KMS-11 (cell line): ENCODE measurements around the gene TMPRSS6.

Experiments
- H2AFZ ChIP-seq: fragments of 200-600 bp; sonication (generic); 2 replicates; pipeline ENCODE4 v1.6.1; 2016; ENCODE audit warnings: antibody characterized with exemption, mixed run types, low read depth
- H3K27ac ChIP-seq: fragments of 200-600 bp; sonication (generic); 2 replicates; pipeline ENCODE4 v1.6.1; 2016; ENCODE audit warnings: mild to moderate bottlenecking, mixed run types
- H3K27me3 ChIP-seq: fragments of 200-600 bp; sonication (generic); 2 replicates; pipeline ENCODE4 v1.6.1; 2017; ENCODE audit warnings: mild to moderate bottlenecking, low read depth, mixed run types, moderate library complexity; ENCODE audit not compliant: insufficient read depth
- H3K36me3 ChIP-seq: fragments of 200-600 bp; sonication (generic); 2 replicates; pipeline ENCODE4 v1.6.1; 2017; ENCODE audit warnings: mild to moderate bottlenecking, mixed run types; ENCODE audit not compliant: insufficient read depth
- H3K4me1 ChIP-seq: fragments of 200-600 bp; sonication (generic); 2 replicates; pipeline ENCODE4 v1.6.1; 2016; ENCODE audit warnings: mild to moderate bottlenecking, low read depth, mixed run types; ENCODE audit not compliant: poor library complexity, severe bottlenecking
- H3K4me2 ChIP-seq: fragments of 200-600 bp; sonication (generic); 2 replicates; pipeline ENCODE4 v1.7.0; 2016; ENCODE audit warnings: mild to moderate bottlenecking, mixed run types
- H3K4me3 ChIP-seq: fragments of 200-600 bp; sonication (generic); IDR thresholded peaks from 2 replicates; pipeline ENCODE4 v1.6.1; 2017; ENCODE audit warnings: low read depth, low read length, mixed read lengths; ENCODE audit not compliant: insufficient read depth
- H3K79me2 ChIP-seq: fragments of 200-600 bp; sonication (generic); 2 replicates; pipeline ENCODE4 v1.6.1; 2016; ENCODE audit warnings: low read depth, mixed run types; ENCODE audit not compliant: insufficient read depth
- H3K9ac ChIP-seq: fragments of 200-600 bp; sonication (generic); 2 replicates; pipeline ENCODE4 v1.6.1; 2016; ENCODE audit warnings: mild to moderate bottlenecking, mixed run types
- H4K20me1 ChIP-seq: fragments of 200-600 bp; sonication (generic); 2 replicates; pipeline ENCODE4 v1.6.1; 2016; ENCODE audit warnings: mild to moderate bottlenecking, mixed run types; ENCODE audit not compliant: insufficient read depth
- CTCF ChIP-seq: fragments of 200-600 bp; sonication (generic); conservative IDR thresholded peaks from 2 replicates; pipeline ENCODE4 v1.6.1; 2017; ENCODE audit warnings: low read depth, mild to moderate bottlenecking, antibody characterized with exemption, low read length, moderate library complexity, mixed read lengths

The TMPRSS6 gene

GRCh38 chr22:37084385-37084784 lies 25.1 kb downstream of the TMPRSS6 start:
- H2AFZ ChIP-seq: no peak overlapping the region
- H4K20me1 ChIP-seq: no peaks in the 10 kb centered on the region
- H3K4me1 ChIP-seq: no peaks in the 10 kb centered on the region
- no peak for TF ChIP-seq CTCF
- no peak overlapping the region for H3K9ac ChIP-seq
- no peaks in the 10 kb centered on the region for H3K36me3 ChIP-seq
- H3K4me3 ChIP-seq: no peak overlapping the region
- H3K4me2 ChIP-seq: no peak overlapping the region
- no peaks in the 10 kb centered on the region for H3K79me2 ChIP-seq
- no peak overlapping the region for H3K27ac ChIP-seq
- H3K27me3 ChIP-seq: peaks cover 15% of the 10 kb centered on the region; the same call in 1 of the 2 replicates

GRCh38 chr22:37083914-37084313 lies 25.6 kb downstream of the TMPRSS6 start:
- H3K36me3 ChIP-seq: no peaks in the 10 kb centered on the region
- H3K4me2 ChIP-seq: no peak overlapping the region
- H3K79me2 ChIP-seq: no peaks in the 10 kb centered on the region
- no peak overlapping the region for H2AFZ ChIP-seq
- no peak overlapping the region for H3K27ac ChIP-seq
- no peak overlapping the region for H3K9ac ChIP-seq
- peaks cover 15% of the 10 kb centered on the region; the same call in 1 of the 2 replicates for H3K27me3 ChIP-seq
- TF ChIP-seq CTCF: no peak
- no peaks in the 10 kb centered on the region for H3K4me1 ChIP-seq
- no peak overlapping the region for H3K4me3 ChIP-seq
- no peaks in the 10 kb centered on the region for H4K20me1 ChIP-seq

DNA sequence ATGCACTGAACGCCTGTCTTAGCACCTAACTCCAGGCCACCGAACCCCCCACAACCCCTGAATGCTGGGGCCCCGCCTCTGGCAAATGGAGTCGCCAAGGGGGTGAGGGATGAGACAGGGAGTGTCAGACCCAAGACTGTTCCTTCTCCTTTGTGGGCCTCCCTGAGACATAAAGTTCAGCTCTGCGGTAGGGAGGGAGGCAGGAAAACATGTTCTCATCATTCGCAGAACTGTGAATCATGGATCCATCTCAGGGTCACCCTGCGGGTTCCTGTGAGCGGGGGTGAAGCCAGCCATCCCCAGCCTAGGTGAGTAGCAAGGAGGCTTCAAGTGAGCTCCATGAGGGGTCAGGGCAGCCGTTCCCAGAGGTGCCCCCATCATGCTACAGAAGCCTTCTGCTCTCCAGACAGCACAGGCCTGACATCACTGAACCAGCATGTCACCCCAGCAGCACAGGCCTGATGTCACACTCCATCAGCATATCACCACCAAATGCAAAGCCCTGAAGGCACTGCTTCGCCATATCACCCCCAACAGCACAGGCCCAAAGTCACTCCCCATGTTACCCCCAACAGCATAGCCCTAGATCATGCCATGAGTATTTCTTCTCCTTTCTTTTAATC lies 27.2 kb downstream of the TMPRSS6 start:
- Histone ChIP-seq H3K27ac (no peak overlapping the region), H3K27me3 (peaks cover 4% of the 10 kb centered on the region; the same call in 1 of the 2 replicates), H3K36me3 (no peaks in the 10 kb centered on the region), H3K79me2 (no peaks in the 10 kb centered on the region), H3K4me1 (peaks cover 6% of the 10 kb centered on the region), H3K4me2 (no peak overlapping the region), H3K9ac (no peak overlapping the region), H3K4me3 (no peak overlapping the region), H2AFZ (no peak overlapping the region), H4K20me1 (no peaks in the 10 kb centered on the region)
- no peak for TF ChIP-seq CTCF

GRCh38 chr22:37080838-37081237 lies 28.7 kb downstream of the TMPRSS6 start:
- Histone ChIP-seq H3K4me2 (no peak overlapping the region), H3K27ac (no peak overlapping the region), H3K79me2 (no peaks in the 10 kb centered on the region), H4K20me1 (no peaks in the 10 kb centered on the region), H2AFZ (no peak overlapping the region), H3K4me1 (peaks cover 6% of the 10 kb centered on the region), H3K27me3 (peaks cover 10% of the 10 kb centered on the region; the same call in 1 of the 2 replicates), H3K9ac (no peak overlapping the region), H3K36me3 (no peaks in the 10 kb centered on the region), H3K4me3 (no peak overlapping the region)
- TF ChIP-seq CTCF: no peak
